ENCODE results near the gene MMP17.

- TF ChIP-seq, protein P1, sequence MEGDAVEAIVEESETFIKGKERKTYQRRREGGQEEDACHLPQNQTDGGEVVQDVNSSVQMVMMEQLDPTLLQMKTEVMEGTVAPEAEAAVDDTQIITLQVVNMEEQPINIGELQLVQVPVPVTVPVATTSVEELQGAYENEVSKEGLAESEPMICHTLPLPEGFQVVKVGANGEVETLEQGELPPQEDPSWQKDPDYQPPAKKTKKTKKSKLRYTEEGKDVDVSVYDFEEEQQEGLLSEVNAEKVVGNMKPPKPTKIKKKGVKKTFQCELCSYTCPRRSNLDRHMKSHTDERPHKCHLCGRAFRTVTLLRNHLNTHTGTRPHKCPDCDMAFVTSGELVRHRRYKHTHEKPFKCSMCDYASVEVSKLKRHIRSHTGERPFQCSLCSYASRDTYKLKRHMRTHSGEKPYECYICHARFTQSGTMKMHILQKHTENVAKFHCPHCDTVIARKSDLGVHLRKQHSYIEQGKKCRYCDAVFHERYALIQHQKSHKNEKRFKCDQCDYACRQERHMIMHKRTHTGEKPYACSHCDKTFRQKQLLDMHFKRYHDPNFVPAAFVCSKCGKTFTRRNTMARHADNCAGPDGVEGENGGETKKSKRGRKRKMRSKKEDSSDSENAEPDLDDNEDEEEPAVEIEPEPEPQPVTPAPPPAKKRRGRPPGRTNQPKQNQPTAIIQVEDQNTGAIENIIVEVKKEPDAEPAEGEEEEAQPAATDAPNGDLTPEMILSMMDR (IDR thresholded peaks at IDR 0.05; ENCODE audit: low read length), result no peak
- no peak for TF ChIP-seq EZH2phosphoT487 (IDR thresholded peaks at IDR 0.05; ENCODE audit: low read length)
- TF ChIP-seq EZH2 (optimal IDR thresholded peaks at IDR 0.05; ENCODE audit: low read depth, low read length), result no peak
Measured at GRCh38 chr12:131782061-131782460, 46.1 kb upstream of the MMP17 start.
